22Rv1 (cell line): ENCODE data around the gene SETD5.

Source experiments
- CTCF ChIP-seq: fragments of 450-650 bp; IDR thresholded peaks from 2 replicates; pipeline ENCODE4 v1.5.1; 2017; ENCODE audit warnings: mild to moderate bottlenecking
- ZFX ChIP-seq: fragments of 450-650 bp; IDR thresholded peaks from 2 replicates; pipeline ENCODE4 v1.6.1; 2017; ENCODE audit warnings: antibody characterized with exemption, borderline replicate concordance

- TF ChIP-seq CTCF (no peak), ZFX (no peak)
Observed at GRCh38 chr3:9476935-9477334, 79.5 kb downstream of the SETD5 start.
